SK-N-SH treated with all-trans-retinoic acid at 6 μM for 48 hours (cell line): ENCODE results near the gene ATP5F1A.

Source experiments
- ATAC-seq: fragments of 200-7000 bp; cut with Tn5 transposase; 3 replicates; pipeline ENCODE4 v1.9.1; 2020; ENCODE audit warnings: mild to moderate bottlenecking, moderate library complexity
- ARNTL ChIP-seq: fragments of 450-650 bp; formaldehyde crosslinking; IDR thresholded peaks from 2 replicates; pipeline ENCODE4 v1.5.0; 2020; ENCODE audit warnings: low read depth, mild to moderate bottlenecking, moderate library complexity, borderline replicate concordance
- BACH2 ChIP-seq: fragments of 250-450 bp; sonication (Bioruptor Pico); IDR thresholded peaks from 2 replicates; pipeline ENCODE4 v1.9.0; 2021; ENCODE audit warnings: mild to moderate bottlenecking, borderline replicate concordance
- CSDC2 ChIP-seq: fragments of 250-450 bp; sonication (Bioruptor Pico); IDR thresholded peaks from 2 replicates; pipeline ENCODE4 v1.5.0; 2020; ENCODE audit warnings: mild to moderate bottlenecking, moderate library complexity
- ESRRG ChIP-seq: fragments of 250-450 bp; sonication (Bioruptor Pico); IDR thresholded peaks from 2 replicates; pipeline ENCODE4 v1.6.1; 2021; ENCODE audit warnings: mild to moderate bottlenecking
- GLIS3 ChIP-seq: fragments of 250-450 bp; sonication (Bioruptor Pico); IDR thresholded peaks from 2 replicates; pipeline ENCODE4 v1.5.0; 2020; ENCODE audit warnings: mild to moderate bottlenecking, moderate library complexity
- ISL1 ChIP-seq: fragments of 250-450 bp; sonication (Bioruptor Pico); IDR thresholded peaks from 2 replicates; pipeline ENCODE4 v2.1.2; 2022; ENCODE audit warnings: mild to moderate bottlenecking, moderate library complexity
- PATZ1 ChIP-seq: fragments of 250-450 bp; sonication (Bioruptor Pico); IDR thresholded peaks from 2 replicates; pipeline ENCODE4 v1.8.0; 2020; ENCODE audit warnings: mild to moderate bottlenecking, moderate library complexity, borderline replicate concordance
- POU6F1 ChIP-seq: fragments of 250-450 bp; sonication (Bioruptor Pico); IDR thresholded peaks from 2 replicates; pipeline ENCODE4 v1.8.0; 2021; ENCODE audit warnings: low read depth, mild to moderate bottlenecking, moderate library complexity, borderline replicate concordance
- RARB ChIP-seq: fragments of 250-450 bp; sonication (Bioruptor Pico); IDR thresholded peaks from 2 replicates; pipeline ENCODE4 v1.8.0; 2021; ENCODE audit warnings: mild to moderate bottlenecking, moderate library complexity
- SNAI2 ChIP-seq: fragments of 250-450 bp; sonication (Bioruptor Pico); IDR thresholded peaks from 2 replicates; pipeline ENCODE4 v1.5.0; 2020; ENCODE audit warnings: mild to moderate bottlenecking, moderate library complexity
- TCF4 ChIP-seq: fragments of 250-450 bp; sonication (Bioruptor Pico); IDR thresholded peaks from 2 replicates; pipeline ENCODE4 v1.8.0; 2021; ENCODE audit warnings: mild to moderate bottlenecking, moderate library complexity, borderline replicate concordance
- TOX ChIP-seq: fragments of 250-450 bp; sonication (Bioruptor Pico); IDR thresholded peaks from 2 replicates; pipeline ENCODE4 v1.8.0; 2021; ENCODE audit warnings: mild to moderate bottlenecking, moderate library complexity, borderline replicate concordance
- TSHZ2 ChIP-seq: fragments of 250-450 bp; sonication (Bioruptor Pico); IDR thresholded peaks from 2 replicates; pipeline ENCODE4 v1.5.0; 2020; ENCODE audit warnings: mild to moderate bottlenecking, moderate library complexity
- ZC3H10 ChIP-seq: fragments of 250-450 bp; sonication (Bioruptor Pico); IDR thresholded peaks from 2 replicates; pipeline ENCODE4 v1.5.1; 2021; ENCODE audit warnings: mild to moderate bottlenecking, moderate library complexity
- ZFP3 ChIP-seq: fragments of 250-450 bp; sonication (Bioruptor Pico); IDR thresholded peaks from 2 replicates; pipeline ENCODE4 v1.5.0; 2020; ENCODE audit warnings: mild to moderate bottlenecking, moderate library complexity
- ZFP30 ChIP-seq: fragments of 450-650 bp; formaldehyde crosslinking; IDR thresholded peaks from 2 replicates; pipeline ENCODE4 v1.5.0; 2022; ENCODE audit warnings: mild to moderate bottlenecking, moderate library complexity
- ZNF565 ChIP-seq: fragments of 450-650 bp; formaldehyde crosslinking; conservative IDR thresholded peaks from 2 replicates; pipeline ENCODE4 v1.5.0; 2020; ENCODE audit warnings: low read depth, mild to moderate bottlenecking, moderate library complexity
- ZNF70 ChIP-seq: fragments of 450-650 bp; formaldehyde crosslinking; IDR thresholded peaks from 2 replicates; pipeline ENCODE4 v1.5.0; 2020; ENCODE audit warnings: mild to moderate bottlenecking, moderate library complexity
- ZNF8 ChIP-seq: fragments of 450-650 bp; formaldehyde crosslinking; IDR thresholded peaks from 2 replicates; pipeline ENCODE4 v1.5.0; 2020; ENCODE audit warnings: mild to moderate bottlenecking, moderate library complexity
- TF ChIP-seq, protein P1 (sequence below): fragments of 250-450 bp; sonication (Bioruptor Pico); IDR thresholded peaks from 2 replicates; pipeline ENCODE4 v1.5.1; 2020; ENCODE audit warnings: low read depth, mild to moderate bottlenecking, moderate library complexity
- TF ChIP-seq, protein P2 (sequence below): fragments of 250-450 bp; sonication (Bioruptor Pico); IDR thresholded peaks from 2 replicates; pipeline ENCODE4 v1.5.1; 2021; ENCODE audit warnings: mild to moderate bottlenecking, moderate library complexity

Gene ATP5F1A

GRCh38 chr18:46080156-46080555, 17.9 kb downstream of the ATP5F1A start:
- ATAC-seq: no peak
- TF ChIP-seq POU6F1: no peak
- no peak for TF ChIP-seq SNAI2 (CRISPR knock-in tag)
- TF ChIP-seq ZC3H10: no peak
- no peak for TF ChIP-seq TSHZ2 (CRISPR knock-in tag)
- no peak for TF ChIP-seq ESRRG
- no peak for TF ChIP-seq TCF4 (CRISPR knock-in tag)
- TF ChIP-seq ARNTL (CRISPR knock-in tag): no peak
- no peak for TF ChIP-seq PATZ1
- TF ChIP-seq, protein P1, sequence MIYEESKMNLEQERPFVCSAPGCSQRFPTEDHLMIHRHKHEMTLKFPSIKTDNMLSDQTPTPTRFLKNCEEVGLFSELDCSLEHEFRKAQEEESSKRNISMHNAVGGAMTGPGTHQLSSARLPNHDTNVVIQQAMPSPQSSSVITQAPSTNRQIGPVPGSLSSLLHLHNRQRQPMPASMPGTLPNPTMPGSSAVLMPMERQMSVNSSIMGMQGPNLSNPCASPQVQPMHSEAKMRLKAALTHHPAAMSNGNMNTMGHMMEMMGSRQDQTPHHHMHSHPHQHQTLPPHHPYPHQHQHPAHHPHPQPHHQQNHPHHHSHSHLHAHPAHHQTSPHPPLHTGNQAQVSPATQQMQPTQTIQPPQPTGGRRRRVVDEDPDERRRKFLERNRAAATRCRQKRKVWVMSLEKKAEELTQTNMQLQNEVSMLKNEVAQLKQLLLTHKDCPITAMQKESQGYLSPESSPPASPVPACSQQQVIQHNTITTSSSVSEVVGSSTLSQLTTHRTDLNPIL (CRISPR knock-in tag): no peak
- TF ChIP-seq BACH2 (CRISPR knock-in tag): no peak
- TF ChIP-seq ZNF8 (CRISPR knock-in tag): no peak
- TF ChIP-seq GLIS3: no peak
- TF ChIP-seq, protein P2, sequence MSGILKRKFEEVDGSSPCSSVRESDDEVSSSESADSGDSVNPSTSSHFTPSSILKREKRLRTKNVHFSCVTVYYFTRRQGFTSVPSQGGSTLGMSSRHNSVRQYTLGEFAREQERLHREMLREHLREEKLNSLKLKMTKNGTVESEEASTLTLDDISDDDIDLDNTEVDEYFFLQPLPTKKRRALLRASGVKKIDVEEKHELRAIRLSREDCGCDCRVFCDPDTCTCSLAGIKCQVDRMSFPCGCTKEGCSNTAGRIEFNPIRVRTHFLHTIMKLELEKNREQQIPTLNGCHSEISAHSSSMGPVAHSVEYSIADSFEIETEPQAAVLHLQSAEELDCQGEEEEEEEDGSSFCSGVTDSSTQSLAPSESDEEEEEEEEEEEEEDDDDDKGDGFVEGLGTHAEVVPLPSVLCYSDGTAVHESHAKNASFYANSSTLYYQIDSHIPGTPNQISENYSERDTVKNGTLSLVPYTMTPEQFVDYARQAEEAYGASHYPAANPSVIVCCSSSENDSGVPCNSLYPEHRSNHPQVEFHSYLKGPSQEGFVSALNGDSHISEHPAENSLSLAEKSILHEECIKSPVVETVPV: no peak
- TF ChIP-seq, all 23 proteins: peak for 0

- TF ChIP-seq ZNF565 (CRISPR knock-in tag) (no peak), SNAI2 (CRISPR knock-in tag) (no peak), ZC3H10 (no peak), RARB (CRISPR knock-in tag) (no peak), CSDC2 (CRISPR knock-in tag) (no peak), ZNF70 (CRISPR knock-in tag) (no peak), TOX (CRISPR knock-in tag) (no peak), PATZ1 (no peak), ISL1 (CRISPR knock-in tag) (no peak), ZFP30 (no peak), ZFP3 (CRISPR knock-in tag) (no peak), POU6F1 (no peak)
- TF ChIP-seq, protein P2: no peak
- TF ChIP-seq, protein P1 (CRISPR knock-in tag): no peak
- ATAC-seq: no peak
Observed at GRCh38 chr18:46079336-46079735, 18.8 kb downstream of the ATP5F1A start.
